IgD-negative memory B cell (primary cell): ENCODE results near the gene ELAVL1. TPM values are rescaled to one million over a fixed set of nuclear protein-coding genes. Genes with fewer than 3 reads are reported as not detected.
"Not testable (repeated sequence)": the region's sequence is repeated elsewhere in the genome, so short reads cannot be mapped to it uniquely, and the experiment has no call there.

Experiments
- H3K27ac Mint-ChIP-seq, 3 donors: one replicate each; pipeline ENCODE4 v1.8.0; 2020 to 2022; ENCODE audit warnings: mild to moderate bottlenecking in 3 of 3, mixed read lengths in 3 of 3, moderate library complexity in 1 of 3
- H3K27me3 Mint-ChIP-seq: one replicate; pipeline ENCODE4 v1.8.0; 2021; ENCODE audit warnings: mixed read lengths
- H3K36me3 Mint-ChIP-seq: one replicate; pipeline ENCODE4 v1.8.0; 2020; ENCODE audit warnings: mild to moderate bottlenecking, mixed read lengths
- H3K4me1 Mint-ChIP-seq, 3 donors: one replicate each; pipeline ENCODE4 v1.8.0; 2020 to 2022; ENCODE audit warnings: mixed read lengths in 3 of 3, mild to moderate bottlenecking in 1 of 3
- H3K4me3 Mint-ChIP-seq, 4 donors: one replicate each; pipeline ENCODE4 v1.8.0; 2020 to 2022; ENCODE audit warnings: mild to moderate bottlenecking in 4 of 4, mixed read lengths in 4 of 4, moderate library complexity in 3 of 4
- H3K9me3 Mint-ChIP-seq, 3 donors: one replicate each; pipeline ENCODE4 v1.8.0; 2020 to 2021; ENCODE audit warnings: mixed read lengths in 3 of 3, mild to moderate bottlenecking in 1 of 3
- polyA plus RNA-seq: library from polyadenylated mRNA; unstranded; fragments of 300-500 nt; fragmentation: Illumina TruSeq; gene quantifications from one replicate; pipeline ENCODE4 v1.2.3, GENCODE V29; 2021

The ELAVL1 gene
- polyA plus RNA-seq, 1 donor from 2014 or later: 49.3 TPM

- Mint-ChIP-seq H3K9me3 (no peaks in the 10 kb centered on the region), H3K4me1 (no peaks in the 10 kb centered on the region), H3K27ac (no peak overlapping the region), H3K27me3 (no peaks in the 10 kb centered on the region), H3K36me3 (no peaks in the 10 kb centered on the region), H3K4me3 (peak overlapping the region in 1 of 4 donors; percentile 4)
These were observed 43.4 kb downstream of the ELAVL1 start for GRCh38 chr19:7961920-7962626.

- H3K27ac Mint-ChIP-seq, H3K4me1 Mint-ChIP-seq, H3K36me3 Mint-ChIP-seq: not testable (repeated sequence)
These were observed 44.4 kb downstream of the ELAVL1 start for GRCh38 chr19:7961082-7961481.

GRCh38 chr19:7959211-7959610 lies 46.2 kb downstream of the ELAVL1 start:
- Mint-ChIP-seq H3K4me1 (no peaks in the 10 kb centered on the region), H3K9me3 (no peaks in the 10 kb centered on the region), H3K27ac (no peak overlapping the region), H3K27me3 (no peaks in the 10 kb centered on the region), H3K36me3 (no peaks in the 10 kb centered on the region), H3K4me3 (no peak overlapping the region)

More at GRCh38 chr19:7961082-7961481, 44.4 kb downstream of the ELAVL1 start:
- not testable (repeated sequence) for H3K4me3 Mint-ChIP-seq, H3K9me3 Mint-ChIP-seq, H3K27me3 Mint-ChIP-seq

GRCh38 chr19:7955696-7956095 lies 49.7 kb downstream of the ELAVL1 start:
- Mint-ChIP-seq H3K27ac (no peak overlapping the region), H3K36me3 (no peaks in the 10 kb centered on the region), H3K9me3 (no peaks in the 10 kb centered on the region), H3K27me3 (no peaks in the 10 kb centered on the region), H3K4me3 (no peak overlapping the region), H3K4me1 (no peaks in the 10 kb centered on the region)

GRCh38 chr19:7953576-7953975 lies 51.9 kb downstream of the ELAVL1 start:
- Mint-ChIP-seq H3K36me3 (no peaks in the 10 kb centered on the region), H3K4me1 (no peaks in the 10 kb centered on the region), H3K4me3 (no peak overlapping the region), H3K27ac (no peak overlapping the region), H3K27me3 (no peaks in the 10 kb centered on the region), H3K9me3 (no peaks in the 10 kb centered on the region)

GRCh38 chr19:7953060-7953459 lies 52.4 kb downstream of the ELAVL1 start:
- Mint-ChIP-seq H3K4me1 (no peaks in the 10 kb centered on the region), H3K27ac (no peak overlapping the region), H3K9me3 (no peaks in the 10 kb centered on the region), H3K27me3 (no peaks in the 10 kb centered on the region), H3K4me3 (no peak overlapping the region), H3K36me3 (no peaks in the 10 kb centered on the region)

- no peaks in the 10 kb centered on the region for H3K36me3 Mint-ChIP-seq
- peaks cover 3 to 13% (median 8%) of the 10 kb centered on the region in 3 donors for H3K4me1 Mint-ChIP-seq
- no peak overlapping the region for H3K27ac Mint-ChIP-seq
- H3K4me3 Mint-ChIP-seq: peak overlapping the region in 1 of 4 donors; percentile 23
- H3K27me3 Mint-ChIP-seq: no peaks in the 10 kb centered on the region
- no peaks in the 10 kb centered on the region for H3K9me3 Mint-ChIP-seq
These were observed 57.5 kb downstream of the ELAVL1 start for GRCh38 chr19:7947939-7948338.

DNA sequence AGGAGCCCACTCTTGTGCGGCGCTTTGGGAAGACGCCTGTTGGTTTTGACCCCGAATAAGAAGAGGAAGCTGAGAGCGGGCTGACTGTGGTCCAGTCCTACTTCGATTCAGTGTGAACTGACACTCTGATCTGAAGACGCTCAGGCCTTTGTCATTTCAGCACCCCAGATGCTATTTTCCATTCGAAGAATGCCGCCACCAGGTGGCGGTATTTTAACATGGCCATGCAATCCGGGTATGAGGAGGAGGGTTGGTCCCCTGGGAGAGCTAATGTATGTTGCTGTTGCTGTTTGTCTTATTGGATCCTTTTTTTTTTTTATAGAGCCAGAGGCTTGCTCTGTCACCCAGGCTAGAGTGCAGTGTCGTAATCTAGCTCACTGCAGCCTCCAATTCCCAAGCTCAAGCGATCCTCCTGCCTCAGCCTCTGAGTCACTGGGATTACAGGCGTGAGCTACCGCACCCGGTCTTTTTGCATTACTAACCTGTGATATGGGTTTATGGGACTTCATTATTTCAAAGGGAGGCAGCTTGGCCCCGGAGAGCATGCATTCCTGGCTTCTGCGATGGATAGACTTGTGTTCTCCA lies 61.2 kb downstream of the ELAVL1 start:
- Mint-ChIP-seq H3K4me3 (peak overlapping the region; percentile 83 to 97 (median 91)), H3K27me3 (no peaks in the 10 kb centered on the region), H3K36me3 (peaks cover 2% of the 10 kb centered on the region), H3K4me1 (peaks cover 8 to 15% (median 12%) of the 10 kb centered on the region in 3 donors), H3K9me3 (no peaks in the 10 kb centered on the region), H3K27ac (peak overlapping the region; percentile 90 to 97 (median 91))

DNA sequence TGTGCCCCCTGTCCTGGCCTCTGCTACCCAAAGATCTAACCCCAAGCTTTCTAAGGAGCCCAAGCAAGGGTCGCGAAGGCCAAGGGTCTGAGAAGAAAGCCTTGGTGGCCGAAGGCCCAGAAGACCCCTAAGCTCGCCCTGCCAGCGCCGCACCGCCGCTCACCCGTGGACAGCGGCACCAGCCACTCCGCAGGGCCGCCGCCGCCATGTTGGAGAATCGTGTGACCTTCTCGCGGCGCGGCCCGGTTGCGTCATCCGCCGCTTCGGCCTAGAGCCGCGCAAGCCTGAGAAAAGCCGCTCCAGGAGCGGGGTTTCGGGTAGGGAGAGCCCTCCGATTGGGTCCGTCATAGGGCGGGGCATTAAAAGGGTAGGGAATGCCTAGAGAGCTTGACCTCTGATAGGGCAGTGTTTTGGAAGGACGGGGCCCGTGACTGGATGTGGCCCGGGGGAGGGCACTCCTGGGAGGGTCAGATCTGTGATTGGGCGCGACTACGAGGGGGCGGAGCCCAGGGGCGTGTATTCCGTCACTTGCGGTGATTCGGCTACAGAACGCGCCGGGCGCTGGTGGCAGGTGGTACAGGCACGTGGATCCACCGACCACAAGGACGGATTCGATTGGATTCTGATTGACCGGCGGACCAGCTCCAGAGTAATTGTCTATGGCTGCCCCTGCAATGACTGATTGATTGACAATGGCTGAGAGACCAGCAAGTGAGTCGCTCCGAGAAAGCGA lies 61.8 kb downstream of the ELAVL1 start, which contains the start of gene TIMM44:
Gene TIMM44, minus strand, starts transcription at position 223 of the 733 bp plus-strand sequence. Its CDS starts 15 bp downstream, at position 208.
- H3K36me3 Mint-ChIP-seq: peaks cover 2% of the 10 kb centered on the region
- H3K27me3 Mint-ChIP-seq: no peaks in the 10 kb centered on the region
- peak within 1 kb of the TSS; percentile 83 to 97 (median 91) for H3K4me3 Mint-ChIP-seq
- H3K4me1 Mint-ChIP-seq: peaks cover 8 to 18% (median 15%) of the 10 kb centered on the region in 3 donors
- H3K27ac Mint-ChIP-seq: peak within 1 kb of the TSS; percentile 90 to 97 (median 91)
- no peaks in the 10 kb centered on the region for H3K9me3 Mint-ChIP-seq

DNA sequence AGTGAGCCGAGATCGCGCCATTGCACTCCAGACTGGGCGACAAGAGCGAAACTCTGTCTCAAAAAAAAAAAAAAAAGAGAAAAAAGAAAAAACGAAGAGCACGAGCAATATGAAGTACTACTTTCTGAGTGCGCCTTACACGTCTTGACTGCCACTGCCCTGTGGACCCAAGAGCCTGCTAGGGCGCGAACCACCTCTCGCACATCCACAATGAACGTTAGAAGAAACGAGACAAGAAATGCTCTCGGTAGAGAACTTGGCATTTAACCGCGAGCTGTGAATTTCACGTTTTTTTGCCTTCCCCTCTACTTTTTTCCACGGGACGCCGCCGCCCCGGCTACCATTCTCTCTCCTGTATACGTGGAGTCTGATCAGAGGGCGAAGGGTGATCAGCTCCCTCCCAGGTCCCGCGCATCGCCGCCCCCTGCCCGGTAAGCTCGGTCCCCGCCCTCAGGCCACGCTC lies 62.4 kb downstream of the ELAVL1 start:
- peak overlapping the region; percentile 83 to 97 (median 91) for H3K4me3 Mint-ChIP-seq
- peak overlapping the region; percentile 90 to 97 (median 91) for H3K27ac Mint-ChIP-seq
- H3K9me3 Mint-ChIP-seq: no peaks in the 10 kb centered on the region
- peaks cover 8 to 18% (median 15%) of the 10 kb centered on the region in 3 donors for H3K4me1 Mint-ChIP-seq
- H3K27me3 Mint-ChIP-seq: no peaks in the 10 kb centered on the region
- peaks cover 2% of the 10 kb centered on the region for H3K36me3 Mint-ChIP-seq

DNA sequence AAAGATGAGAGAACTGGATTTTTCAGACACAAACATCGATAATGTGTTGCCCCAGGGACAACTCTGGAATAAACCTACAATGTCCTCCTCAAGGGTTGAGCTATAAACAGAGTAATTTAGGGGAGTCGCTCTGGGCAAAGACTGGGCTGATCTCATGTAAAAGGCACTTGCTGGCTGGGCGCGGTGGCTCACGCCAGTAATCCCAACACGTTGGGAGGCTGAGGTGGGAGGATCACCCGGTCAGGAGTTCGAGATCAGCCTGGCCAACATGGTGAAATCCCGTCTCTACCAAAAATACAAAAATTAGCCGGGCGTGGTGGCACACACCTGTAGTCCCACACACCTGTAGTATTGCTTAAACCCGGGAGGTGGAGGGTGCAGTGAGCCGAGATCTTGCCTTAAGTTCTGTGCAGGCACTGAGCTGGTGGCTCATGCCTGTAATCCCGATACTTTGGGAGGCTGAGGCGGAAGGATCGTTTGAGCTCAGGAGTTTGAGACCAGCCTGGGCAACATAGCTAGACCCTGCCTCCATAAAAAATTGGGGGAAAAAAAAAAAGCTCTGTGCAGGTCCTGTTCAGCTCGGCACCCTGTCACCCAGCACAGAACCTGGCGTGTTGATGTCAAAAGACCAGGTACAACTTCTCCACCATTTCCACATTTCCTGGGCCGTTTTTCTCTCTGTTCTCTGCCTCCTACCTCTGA lies 63.4 kb downstream of the ELAVL1 start:
- H3K9me3 Mint-ChIP-seq: no peaks in the 10 kb centered on the region
- peak overlapping the region in 2 of 3 donors; percentile 36 to 39 for H3K27ac Mint-ChIP-seq
- H3K27me3 Mint-ChIP-seq: no peaks in the 10 kb centered on the region
- H3K36me3 Mint-ChIP-seq: peaks cover 2% of the 10 kb centered on the region
- H3K4me1 Mint-ChIP-seq: peaks cover 8 to 18% (median 15%) of the 10 kb centered on the region in 3 donors
- peak overlapping the region in 3 of 4 donors; percentile 64 to 87 (median 83) for H3K4me3 Mint-ChIP-seq

DNA sequence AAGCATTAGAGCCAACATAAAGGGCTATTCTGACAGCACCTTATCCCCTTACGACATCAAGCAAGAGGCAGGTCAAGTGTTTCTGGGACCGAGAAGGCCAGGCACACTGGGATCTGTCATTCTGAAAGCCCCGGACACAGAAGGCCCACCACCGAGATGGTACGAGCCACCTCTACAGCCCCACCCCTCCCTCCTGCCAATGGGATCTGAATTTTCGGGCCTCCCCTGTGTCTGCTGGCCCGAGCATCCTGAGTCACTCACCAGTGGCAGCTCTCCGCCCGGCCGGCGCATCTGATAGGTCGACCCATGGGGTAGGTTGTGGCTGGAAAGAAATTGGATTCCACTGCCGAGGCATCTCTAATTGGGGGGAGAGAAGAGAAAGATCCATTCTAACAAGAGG lies 64.6 kb downstream of the ELAVL1 start:
- no peaks in the 10 kb centered on the region for H3K27me3 Mint-ChIP-seq
- peak overlapping the region in 3 of 4 donors; percentile 23 to 72 (median 48) for H3K4me3 Mint-ChIP-seq
- H3K27ac Mint-ChIP-seq: peak overlapping the region in 1 of 3 donors; percentile 53
- peaks cover 4% of the 10 kb centered on the region for H3K36me3 Mint-ChIP-seq
- no peaks in the 10 kb centered on the region for H3K9me3 Mint-ChIP-seq
- peaks cover 8 to 18% (median 15%) of the 10 kb centered on the region in 3 donors for H3K4me1 Mint-ChIP-seq

DNA sequence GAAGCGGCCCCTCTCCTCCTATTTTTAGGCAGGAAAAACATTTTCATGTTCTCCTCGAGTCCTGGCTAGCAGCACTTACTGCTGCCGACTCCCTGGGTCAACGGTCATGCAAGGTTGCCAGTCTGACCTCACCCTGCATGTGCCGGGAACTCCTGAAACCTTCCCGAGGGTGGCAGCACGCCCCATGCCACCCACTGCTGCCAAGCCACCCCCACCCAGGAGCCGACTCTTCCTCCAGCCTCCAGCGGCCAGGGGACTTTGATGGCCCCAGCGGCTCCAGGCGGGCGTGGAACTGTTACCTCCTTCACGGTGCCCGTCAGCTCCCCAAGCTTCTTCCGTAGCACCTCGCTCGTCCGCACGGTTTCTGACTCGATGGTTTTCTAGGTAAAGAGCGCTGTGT lies 70.7 kb downstream of the ELAVL1 start:
- Mint-ChIP-seq H3K27ac (no peak overlapping the region), H3K4me3 (no peak overlapping the region), H3K36me3 (peaks cover 2% of the 10 kb centered on the region), H3K27me3 (no peaks in the 10 kb centered on the region), H3K4me1 (peaks cover 0 to 3% (median 3%) of the 10 kb centered on the region in 3 donors), H3K9me3 (no peaks in the 10 kb centered on the region)

DNA sequence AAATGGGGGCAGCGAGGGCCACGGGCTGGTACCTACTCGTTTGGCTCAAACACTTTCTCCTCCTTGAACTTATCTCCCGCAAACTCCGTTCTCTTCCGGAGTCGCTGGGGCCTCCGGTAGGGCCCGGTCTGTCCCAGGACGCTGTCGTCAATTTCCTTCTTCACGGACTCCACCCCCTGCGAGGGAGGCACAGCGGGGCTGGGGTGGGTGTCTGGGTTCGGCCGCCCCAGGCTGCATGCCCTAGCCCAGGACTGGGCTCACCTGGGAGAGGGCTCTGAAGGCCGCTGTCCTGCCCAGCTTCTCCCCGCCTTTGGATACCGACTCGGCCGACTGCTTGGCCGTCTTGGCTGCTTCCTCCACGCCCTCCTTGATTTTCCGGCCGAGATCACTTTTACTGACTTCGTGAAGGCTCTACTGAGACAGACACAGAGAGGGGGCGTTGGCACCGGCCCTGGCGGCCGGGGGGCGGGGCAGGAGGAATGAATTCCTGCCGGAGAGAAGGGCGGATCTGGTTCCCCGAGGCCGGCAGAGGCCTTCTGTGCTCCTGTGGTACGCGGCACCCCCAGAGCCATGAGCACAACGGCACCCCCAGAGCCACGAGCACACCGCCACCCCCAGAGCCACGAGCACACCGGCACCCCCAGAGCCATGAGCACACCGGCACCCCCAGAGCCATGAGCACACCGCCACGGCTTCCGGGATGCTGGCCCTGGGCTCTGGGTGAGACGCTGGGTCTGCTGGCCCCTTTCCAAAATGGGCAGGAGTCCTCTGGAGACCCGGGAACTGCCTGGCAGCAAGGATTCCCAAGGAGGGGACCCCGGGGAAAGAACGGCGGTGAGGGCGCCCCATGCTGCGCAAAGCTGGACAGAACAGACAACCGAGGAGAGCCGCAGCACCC lies 71.4 kb downstream of the ELAVL1 start:
- H3K36me3 Mint-ChIP-seq: peaks cover 2% of the 10 kb centered on the region
- no peaks in the 10 kb centered on the region for H3K27me3 Mint-ChIP-seq
- H3K9me3 Mint-ChIP-seq: no peaks in the 10 kb centered on the region
- H3K27ac Mint-ChIP-seq: no peak overlapping the region
- H3K4me1 Mint-ChIP-seq: peaks cover 0 to 3% (median 3%) of the 10 kb centered on the region in 3 donors
- no peak overlapping the region for H3K4me3 Mint-ChIP-seq
